K562 (cell line): ENCODE results near the gene ZFPM1. TPM values are rescaled to one million over a fixed set of nuclear protein-coding genes. Genes with fewer than 3 reads are reported as not detected.

Experiments
- ATAC-seq: fragments of 200-7000 bp; cut with Tn5 transposase; 3 replicates; pipeline ENCODE4 v1.9.1; 2020; ENCODE audit warnings: moderate library complexity
- BruUV-seq: library from RNA; stranded (reverse); fragments of 400-500 nt; replicated peaks from 2 replicates; lab custom pipeline; 2021; lab: Mats Ljungman, UMichigan
- CTCF ChIA-PET: fragments of 300-600 bp; formaldehyde crosslinking; extraction: SDS; loops from one replicate; lab custom pipeline; 2021; ENCODE audit warnings: low intra/inter-chr PET ratio; lab: Yijun Ruan, JAX
- POLR2A ChIA-PET: fragments of 300-600, 350-650 bp; sonication (Branson Sonifier 250); formaldehyde crosslinking; extraction: SDS; loops from one replicate; lab custom pipeline; 2021; ENCODE audit warnings: antibody characterized with exemption, inconsistent platforms; lab: Yijun Ruan, JAX
- DNase-seq, 4 experiments: peaks; one replicate each; pipeline versions ENCODE4 v3.0.0 to v3.0.0-alpha.2; 2011 to 2018; ENCODE audit warnings: low spot score in 3 of 4, mixed read lengths in 3 of 4; ENCODE audit errors: extremely low read depth in 1 of 4
- FAIRE-seq: peaks from 2 replicates; lab custom pipeline; 2011; peaks lifted over from hg19 to GRCh38; lab: Jason Lieb, UNC
- H2AFZ ChIP-seq: 2 replicates; pipeline ENCODE4 v1.6.0; 2011; ENCODE audit warnings: low read depth, low read length, control low read depth, inconsistent platforms
- H3K27ac ChIP-seq: fragments of 200-600 bp; 3 replicates; pipeline ENCODE4 v1.8.0; 2011; ENCODE audit warnings: low read depth, mild to moderate bottlenecking, control low read depth, inconsistent platforms, low read length, moderate library complexity, mixed read lengths; ENCODE audit errors: extremely low read depth
- H3K27me3 ChIP-seq, 2 experiments: fragments of 300-600 bp in 1 of 2; 2 replicates in 1 of 2; 3 replicates in 1 of 2; pipeline versions ENCODE4 v1.6.0 to v1.8.0; 2011; ENCODE audit warnings: inconsistent platforms in 2 of 2, low read length in 2 of 2, mild to moderate bottlenecking in 1 of 2, mixed read lengths in 1 of 2, moderate library complexity in 1 of 2; ENCODE audit not compliant: control insufficient read depth in 2 of 2, insufficient read depth in 2 of 2
- H3K36me3 ChIP-seq: fragments of 300-600 bp; 3 replicates; pipeline ENCODE4 v1.8.0; 2011; ENCODE audit warnings: mild to moderate bottlenecking, low read length, inconsistent platforms; ENCODE audit not compliant: control insufficient read depth, insufficient read depth
- H3K4me1 ChIP-seq, 2 experiments: fragments of 200-600 bp in 1 of 2; replicated peaks in 1 of 2; 2 replicates in 1 of 2; 3 replicates in 1 of 2; pipeline versions ENCODE4 v1.5.1 to v1.8.0; 2011; ENCODE audit warnings: inconsistent platforms in 2 of 2, low read length in 2 of 2, mild to moderate bottlenecking in 1 of 2, mixed read lengths in 1 of 2, moderate library complexity in 1 of 2; ENCODE audit not compliant: control insufficient read depth in 2 of 2, insufficient read depth in 2 of 2
- H3K4me2 ChIP-seq: 2 replicates; pipeline ENCODE4 v1.6.1; 2011; ENCODE audit warnings: low read length, control low read depth, inconsistent platforms, mixed read lengths; ENCODE audit not compliant: insufficient read depth
- H3K4me3 ChIP-seq: fragments of 200-600 bp; sonication (generic), shearing (Covaris generic); 2 replicates; pipeline ENCODE4 v1.5.1; 2016; ENCODE audit warnings: control low read depth, inconsistent platforms
- H3K79me2 ChIP-seq: fragments of 200-600 bp; 3 replicates; pipeline ENCODE4 v1.8.0; 2011; ENCODE audit warnings: low read length, inconsistent platforms; ENCODE audit not compliant: control insufficient read depth, insufficient read depth
- H3K9ac ChIP-seq, 2 experiments: 2 replicates each; pipeline versions ENCODE4 v1.6.0 to v1.6.1; 2011; ENCODE audit warnings: low read depth in 2 of 2, low read length in 2 of 2, control low read depth in 1 of 2, inconsistent platforms in 1 of 2, mild to moderate bottlenecking in 1 of 2, mixed read lengths in 1 of 2; ENCODE audit not compliant: insufficient read depth in 1 of 2
- H3K9me1 ChIP-seq: one replicate; pipeline ENCODE4 v1.6.0; 2011; ENCODE audit warnings: inconsistent platforms, mild to moderate bottlenecking, low read length, moderate library complexity; ENCODE audit not compliant: control insufficient read depth, insufficient read depth
- H3K9me3 ChIP-seq: replicated peaks from 2 replicates; pipeline ENCODE4 v1.5.1; 2011; ENCODE audit warnings: low read depth, low read length, inconsistent platforms; ENCODE audit not compliant: control insufficient read depth, insufficient read depth
- H4K20me1 ChIP-seq: replicated peaks from 2 replicates; pipeline ENCODE4 v1.6.1; 2011; ENCODE audit warnings: low read length, inconsistent platforms, mixed read lengths; ENCODE audit not compliant: control insufficient read depth, insufficient read depth
- E2F5 ChIP-seq: sonication (generic); formaldehyde crosslinking; IDR thresholded peaks from 2 replicates; pipeline ENCODE4 v1.8.0; 2022; ENCODE audit warnings: mild to moderate bottlenecking, missing genetic modification reagents
- ELF4 ChIP-seq: fragments of 450-650 bp; formaldehyde crosslinking; IDR thresholded peaks from 2 replicates; pipeline ENCODE4 v1.4.0; 2022; ENCODE audit warnings: missing genetic modification characterization
- EZH2 ChIP-seq: IDR thresholded peaks from 2 replicates; pipeline ENCODE4 v1.6.1; 2012; ENCODE audit warnings: low read depth, mild to moderate bottlenecking, inconsistent platforms, low read length, borderline replicate concordance
- PTRF ChIP-seq: fragments of 450-650 bp; IDR thresholded peaks from 2 replicates; pipeline ENCODE4 v1.6.1; 2016; ENCODE audit warnings: mild to moderate bottlenecking, missing genetic modification characterization, missing compliant biosample characterization
- RBBP5 ChIP-seq: fragments of 200-600 bp; sonication (generic); IDR thresholded peaks from 2 replicates; pipeline ENCODE4 v1.6.1; 2012; ENCODE audit warnings: borderline replicate concordance, mild to moderate bottlenecking, low read length, control low read depth, inconsistent platforms; ENCODE audit not compliant: insufficient read depth, poor library complexity, severe bottlenecking
- SNRNP70 ChIP-seq: fragments of 200-400 bp; formaldehyde crosslinking; optimal IDR thresholded peaks from 2 replicates; pipeline ENCODE3; 2017; ENCODE audit warnings: low read depth, low read length
- SREBF2 ChIP-seq: sonication (generic); formaldehyde crosslinking; IDR thresholded peaks from 2 replicates; pipeline ENCODE4 v1.4.0; 2020; ENCODE audit warnings: mild to moderate bottlenecking, missing genetic modification reagents
- TRIM28 ChIP-seq: fragments of 450-650 bp; IDR thresholded peaks from 2 replicates; pipeline ENCODE4 v1.6.1; 2017
- ZNF217 ChIP-seq: sonication (generic); formaldehyde crosslinking; IDR thresholded peaks from 2 replicates; pipeline ENCODE4 v1.8.0; 2022; ENCODE audit warnings: mild to moderate bottlenecking, missing genetic modification reagents
- WGBS: fragments of 100-300 bp; shearing (Covaris generic); methylation state at CpG from one replicate; pipeline ENCODE4 v1.1.6; 2016; ENCODE audit warnings: low coverage, mixed read lengths; ENCODE audit not compliant: insufficient coverage; ENCODE audit errors: missing lambda C conversion rate; 5-methylcytosine and 5-hydroxymethylcytosine counted together
- in situ Hi-C: fragments of 300-500 bp; cut with MboI; formaldehyde crosslinking; loops from 4 replicates; pipeline ENCODE4 v1.15.0; 2018; ENCODE audit warnings: inconsistent platforms, mixed read lengths
- intact Hi-C: fragments of 100-400 bp; cut with micrococcal nuclease; formaldehyde crosslinking; loops from 2 replicates; pipeline ENCODE4 v1.14.2; 2022
- polyA plus RNA-seq, 8 experiments: library from polyadenylated mRNA; depleted of rRNA in 4 of 8; stranded (reverse) in 5 of 8; unstranded in 3 of 8; fragments of >200 nt; fragmentation: Nextera tagmentation in 2 of 8; fragmentation: Illumina TruSeq in 1 of 8; extraction: Ambion mirVana in 2 of 8; extraction: Trizol in 1 of 8; gene quantifications; 2 replicates each; pipeline versions ENCODE4 v1.2.1 to v1.2.3, GENCODE V29; 2011 to 2014; ENCODE audit warnings: inconsistent platforms in 1 of 8, missing spikeins in 1 of 8
- total RNA-seq, 7 experiments: library from RNA; depleted of rRNA in 6 of 7; stranded (reverse); fragments of >200 nt in 6 of 7; fragmentation: Illumina TruSeq in 2 of 7; extraction: Trizol in 2 of 7; gene quantifications; 2 replicates each; pipeline versions ENCODE4 v1.2.1 to v1.2.3, GENCODE V29; 2011 to 2021; ENCODE audit warnings: low replicate concordance in 1 of 7

Gene ZFPM1
- total and polyA plus RNA-seq, 9 of the 15 experiments (the other 6 are each of a cell fraction or from before 2014, with no cell fraction given): 0.03 to 35.9 (median 1.4) TPM

- Histone ChIP-seq H3K27me3 (peaks cover 0 to 38% of the 10 kb centered on the region in 2 experiments; a peak in 2 of 5 replicates), H3K27ac (no peak overlapping the region), H3K36me3 (no peaks in the 10 kb centered on the region), H4K20me1 (peaks cover 9% of the 10 kb centered on the region), H3K4me3 (no peak overlapping the region), H3K9ac (no peak overlapping the region), H3K4me1 (peaks cover 3 to 65% of the 10 kb centered on the region in 2 experiments; a peak in 3 of 5 replicates), H3K79me2 (no peaks in the 10 kb centered on the region), H3K9me1 (no peaks in the 10 kb centered on the region), H2AFZ (no peak overlapping the region), H3K4me2 (no peak overlapping the region), H3K9me3 (no peaks in the 10 kb centered on the region)
- no TSS peak for BruUV-seq
- ChIA-PET CTCF (no interaction called here), POLR2A (interaction anchor here (0.5 to 1.0 kb wide), 2 partner anchors 44 to 634 kb away, joined by 3 read pairs; no protein-coding TSS in a partner anchor)
- TF ChIP-seq TRIM28 (no peak), SREBF2 (no peak), E2F5 (CRISPR knock-in tag) (no peak), SNRNP70 (no peak), EZH2 (no peak), PTRF (no peak), ZNF217 (CRISPR knock-in tag) (no peak), ELF4 (CRISPR knock-in tag) (no peak), RBBP5 (no peak)
- in situ Hi-C loops: no loop called here
- WGBS: 30% methylated on average over 12 of the region's 12 CpGs
- ATAC-seq (no peak), DNase-seq (no peak), FAIRE-seq (no peak)
- intact Hi-C loops: no loop called here
Measured at GRCh38 chr16:88413631-88414030, 39.4 kb upstream of the ZFPM1 start.
